ENCODE data around the gene UCN3. TPM values are rescaled to one million over a fixed set of nuclear protein-coding genes. Genes with fewer than 3 reads are reported as not detected.

UCN3 gene
- total and polyA plus RNA-seq, 5 experiments from 2014 or later, result not detected

DNA sequence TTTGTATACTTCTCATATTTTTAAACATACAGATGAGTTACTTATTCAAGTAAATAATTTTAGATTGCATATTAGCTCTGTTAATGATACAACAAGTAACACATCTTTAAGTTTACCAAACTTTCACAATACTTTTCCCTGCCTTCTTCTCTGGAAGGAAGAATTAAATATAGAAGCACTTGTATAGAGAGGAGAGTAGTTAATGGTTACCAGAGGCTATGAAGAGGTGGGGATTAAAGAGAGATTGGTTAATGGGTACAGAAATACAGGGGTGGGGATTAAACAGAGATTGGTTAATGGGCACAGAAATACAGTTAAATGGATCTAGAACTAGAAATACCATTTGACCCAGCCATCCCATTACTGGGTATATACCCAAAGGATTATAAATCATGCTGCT, 20.0 kb upstream of the UCN3 start:
- no peak overlapping the region for H3K27ac Mint-ChIP-seq
- H3K27me3 Mint-ChIP-seq, result peaks cover 0 to 2% (median 0%) of the 10 kb centered on the region in 5 donors
- DNase-seq (no peak), ATAC-seq (no peak)
- POLR2A ChIA-PET, result no interaction called here
- H3K4me3 Mint-ChIP-seq, result no peak overlapping the region
- H3K36me3 Mint-ChIP-seq, result no peaks in the 10 kb centered on the region
- H3K4me1 Mint-ChIP-seq, result no peaks in the 10 kb centered on the region
- H3K9me3 Mint-ChIP-seq, result no peaks in the 10 kb centered on the region

DNA sequence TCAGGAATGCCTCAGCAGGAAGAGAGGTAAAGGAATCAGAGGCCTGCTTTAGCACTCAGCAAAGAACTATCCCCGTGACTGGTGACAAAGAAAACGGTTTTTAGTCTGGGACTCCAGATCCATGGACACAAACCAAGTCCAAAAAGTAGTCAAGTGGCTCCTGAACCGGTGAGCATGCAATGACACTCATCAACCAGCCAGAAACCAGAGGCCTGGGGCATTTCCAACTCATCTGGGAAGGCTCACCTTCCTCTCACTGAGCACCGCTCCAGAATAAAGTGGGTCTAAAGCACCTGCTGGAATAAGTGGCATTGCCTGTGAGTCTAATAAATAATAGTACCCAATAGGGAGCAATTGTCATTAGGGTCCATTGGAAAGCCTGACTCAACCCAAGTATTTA, 17.9 kb upstream of the UCN3 start:
- Mint-ChIP-seq H3K9me3 (no peaks in the 10 kb centered on the region), H3K27me3 (no peaks in the 10 kb centered on the region), H3K4me1 (no peaks in the 10 kb centered on the region), H3K36me3 (no peaks in the 10 kb centered on the region), H3K27ac (no peak overlapping the region), H3K4me3 (no peak overlapping the region)
- DNase-seq (no peak), ATAC-seq (no peak)
- POLR2A ChIA-PET, result no interaction called here

GRCh38 chr10:5349362-5349761, 15.4 kb upstream of the UCN3 start:
- Mint-ChIP-seq H3K27me3 (peaks cover 0 to under 1% (median 0%) of the 10 kb centered on the region in 5 donors), H3K27ac (no peak overlapping the region), H3K4me1 (no peaks in the 10 kb centered on the region), H3K4me3 (no peak overlapping the region), H3K9me3 (no peaks in the 10 kb centered on the region), H3K36me3 (no peaks in the 10 kb centered on the region)
- ATAC-seq (no peak), DNase-seq (no peak)
- POLR2A ChIA-PET, result no interaction called here

GRCh38 chr10:5354068-5354467, 10.7 kb upstream of the UCN3 start:
- H3K36me3 Mint-ChIP-seq, result no peaks in the 10 kb centered on the region
- peaks cover 0 to 3% (median 0%) of the 10 kb centered on the region in 4 donors for H3K4me1 Mint-ChIP-seq
- no peaks in the 10 kb centered on the region for H3K9me3 Mint-ChIP-seq
- DNase-seq, result no peak
- POLR2A ChIA-PET, result no interaction called here
- H3K27me3 Mint-ChIP-seq, result peaks cover 3 to 13% (median 10%) of the 10 kb centered on the region in 5 donors
- no peak overlapping the region for H3K27ac Mint-ChIP-seq
- no peak overlapping the region for H3K4me3 Mint-ChIP-seq
- ATAC-seq, result no peak

DNA sequence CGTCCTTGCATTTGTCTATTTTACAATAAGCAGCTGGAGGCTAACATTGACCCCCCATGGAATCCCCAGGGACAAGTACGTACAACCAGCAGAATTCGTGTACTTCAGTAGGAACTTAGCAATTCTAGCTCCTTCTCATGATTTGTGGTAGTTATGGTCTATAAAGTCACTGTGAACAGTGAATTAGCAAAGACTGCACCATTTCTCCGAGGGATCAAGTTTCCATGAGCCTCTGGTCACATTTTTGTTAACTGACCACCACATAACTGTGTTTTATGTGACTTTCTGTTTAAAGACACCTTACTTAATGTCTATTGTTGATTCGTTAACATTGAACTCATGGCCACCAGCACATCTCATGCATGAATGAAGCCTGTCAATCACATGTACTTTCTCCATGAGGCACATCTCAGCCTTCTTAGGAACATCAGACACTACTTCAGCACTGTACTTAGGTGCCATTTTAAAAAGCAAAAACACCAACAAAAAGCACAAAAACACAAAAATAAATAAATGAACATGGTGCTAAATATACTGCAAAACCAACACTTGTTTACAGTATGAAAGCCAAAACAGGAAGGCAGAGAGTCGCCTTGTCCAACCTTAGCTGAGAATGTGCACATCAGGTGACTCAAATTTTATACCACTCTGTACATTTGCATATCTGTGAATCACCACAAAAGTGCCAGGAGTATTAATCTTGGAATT, 9.0 kb upstream of the UCN3 start:
- no peak for ATAC-seq
- Mint-ChIP-seq H3K4me3 (no peak overlapping the region), H3K4me1 (peaks cover 0 to 3% (median 0%) of the 10 kb centered on the region in 4 donors), H3K36me3 (no peaks in the 10 kb centered on the region), H3K27ac (no peak overlapping the region), H3K9me3 (no peaks in the 10 kb centered on the region), H3K27me3 (peaks cover 5 to 16% (median 10%) of the 10 kb centered on the region in 5 donors)
- DNase-seq, result no peak
- POLR2A ChIA-PET, result no interaction called here

DNA sequence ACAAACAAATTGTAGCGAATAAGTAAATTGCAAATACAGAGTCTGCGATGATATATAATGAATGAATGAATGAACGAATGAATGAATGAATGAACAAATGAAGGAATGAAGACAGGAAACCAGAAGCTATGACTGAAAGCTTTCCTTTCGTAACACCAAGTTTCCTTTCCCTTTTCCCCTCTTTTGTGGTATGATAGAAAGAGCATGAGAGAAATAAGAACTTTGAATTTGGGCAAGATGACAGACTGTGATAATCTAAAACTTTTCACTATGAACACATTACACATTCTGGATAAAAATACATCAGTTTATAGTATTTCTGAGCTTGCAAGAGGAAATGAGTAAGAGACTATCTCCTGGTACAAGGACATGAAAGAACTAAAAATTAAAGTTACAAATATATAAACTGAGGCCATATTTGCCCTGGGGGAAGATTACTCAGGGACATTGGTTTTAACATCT, 8.4 kb upstream of the UCN3 start:
- H3K4me1 Mint-ChIP-seq, result peaks cover 0 to 3% (median 0%) of the 10 kb centered on the region in 4 donors
- H3K27me3 Mint-ChIP-seq, result peaks cover 5 to 18% (median 10%) of the 10 kb centered on the region in 5 donors
- no peak overlapping the region for H3K27ac Mint-ChIP-seq
- no peaks in the 10 kb centered on the region for H3K36me3 Mint-ChIP-seq
- POLR2A ChIA-PET, result no interaction called here
- no peaks in the 10 kb centered on the region for H3K9me3 Mint-ChIP-seq
- no peak overlapping the region for H3K4me3 Mint-ChIP-seq
- DNase-seq (no peak), ATAC-seq (no peak)

- ATAC-seq, result no peak
- Mint-ChIP-seq H3K9me3 (no peaks in the 10 kb centered on the region), H3K27me3 (peaks cover 2 to 21% (median 13%) of the 10 kb centered on the region in 5 donors), H3K36me3 (no peaks in the 10 kb centered on the region), H3K4me3 (no peak overlapping the region), H3K27ac (peak overlapping the region in 1 of 10 donors; percentile 46), H3K4me1 (peaks cover 0 to 4% (median 0%) of the 10 kb centered on the region in 4 donors)
- POLR2A ChIA-PET, result no interaction called here
- no peak for DNase-seq
These were observed 4.3 kb upstream of the UCN3 start for GRCh38 chr10:5360318-5360915.

- no peaks in the 10 kb centered on the region for H3K9me3 Mint-ChIP-seq
- peaks cover 0 to 1% (median 0%) of the 10 kb centered on the region in 4 donors for H3K4me1 Mint-ChIP-seq
- H3K36me3 Mint-ChIP-seq, result no peaks in the 10 kb centered on the region
- no peak overlapping the region for H3K27ac Mint-ChIP-seq
- POLR2A ChIA-PET, result no interaction called here
- peaks cover 2 to 16% (median 13%) of the 10 kb centered on the region in 5 donors for H3K27me3 Mint-ChIP-seq
- ATAC-seq, result no peak
- no peak overlapping the region for H3K4me3 Mint-ChIP-seq
- DNase-seq, result no peak
These were observed 2.8 kb upstream of the UCN3 start for GRCh38 chr10:5361966-5362365.

GRCh38 chr10:5362873-5363272, 1.9 kb upstream of the UCN3 start:
- DNase-seq (no peak), ATAC-seq (no peak)
- no peak overlapping the region for H3K4me3 Mint-ChIP-seq
- no peaks in the 10 kb centered on the region for H3K36me3 Mint-ChIP-seq
- no peaks in the 10 kb centered on the region for H3K9me3 Mint-ChIP-seq
- peaks cover 2 to 17% (median 6%) of the 10 kb centered on the region in 5 donors for H3K27me3 Mint-ChIP-seq
- H3K27ac Mint-ChIP-seq, result no peak overlapping the region
- POLR2A ChIA-PET, result no interaction called here
- peaks cover 0 to 1% (median 0%) of the 10 kb centered on the region in 4 donors for H3K4me1 Mint-ChIP-seq

DNA sequence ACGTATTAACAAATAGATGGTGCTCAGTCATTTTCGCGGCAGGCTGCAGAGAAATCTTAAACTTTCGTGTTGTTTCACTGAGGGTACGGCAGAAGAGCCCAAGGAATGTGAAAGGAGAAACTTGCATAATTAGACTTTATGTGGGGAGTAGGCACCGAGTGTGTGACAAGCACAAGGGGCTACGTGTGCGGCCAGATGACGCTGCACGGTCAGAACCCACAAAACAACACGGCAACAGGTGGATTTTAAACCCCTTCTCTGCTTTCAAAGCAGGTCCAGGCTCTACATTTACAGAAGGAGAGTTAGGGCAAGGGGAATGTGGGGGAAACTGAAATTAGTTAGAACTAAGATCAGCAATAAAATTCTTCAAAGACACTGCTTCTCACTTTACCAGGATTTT, 392 bp upstream of the UCN3 start:
- peaks cover 0 to 13% (median 6%) of the 10 kb centered on the region in 5 donors for H3K27me3 Mint-ChIP-seq
- peaks cover 0 to 1% (median 0%) of the 10 kb centered on the region in 4 donors for H3K4me1 Mint-ChIP-seq
- H3K9me3 Mint-ChIP-seq, result no peaks in the 10 kb centered on the region
- H3K27ac Mint-ChIP-seq, result no peak overlapping the region
- DNase-seq (no peak), ATAC-seq (no peak)
- no peak overlapping the region for H3K4me3 Mint-ChIP-seq
- POLR2A ChIA-PET, result no interaction called here
- H3K36me3 Mint-ChIP-seq, result no peaks in the 10 kb centered on the region

GRCh38 chr10:5365928-5366327, 1.2 kb downstream of the UCN3 start:
- H3K4me1 Mint-ChIP-seq, result peaks cover 0 to 6% (median 0%) of the 10 kb centered on the region in 4 donors
- no peaks in the 10 kb centered on the region for H3K36me3 Mint-ChIP-seq
- no peak overlapping the region for H3K27ac Mint-ChIP-seq
- H3K27me3 Mint-ChIP-seq, result peaks cover 0 to 10% (median 5%) of the 10 kb centered on the region in 5 donors
- H3K9me3 Mint-ChIP-seq, result peaks cover 0 to 11% (median 0%) of the 10 kb centered on the region in 9 donors
- POLR2A ChIA-PET, result no interaction called here
- no peak for DNase-seq
- no peak for ATAC-seq
- H3K4me3 Mint-ChIP-seq, result no peak overlapping the region

- Mint-ChIP-seq H3K4me1 (peaks cover 0 to 6% (median 0%) of the 10 kb centered on the region in 4 donors), H3K9me3 (peaks cover 0 to 15% (median 0%) of the 10 kb centered on the region in 9 donors), H3K36me3 (no peaks in the 10 kb centered on the region), H3K27ac (peak overlapping the region in 1 of 10 donors; percentile 19), H3K4me3 (no peak overlapping the region), H3K27me3 (peaks cover 4 to 10% (median 5%) of the 10 kb centered on the region in 5 donors)
- POLR2A ChIA-PET, result no interaction called here
- DNase-seq, result no peak
- no peak for ATAC-seq
These were observed 4.8 kb downstream of the UCN3 start for GRCh38 chr10:5369362-5370158.
